ENCODE measurements around the gene DMRTA2. TPM values are rescaled to one million over a fixed set of nuclear protein-coding genes. Genes with fewer than 3 reads are reported as not detected.
"Not testable (repeated sequence)": the region's sequence is repeated elsewhere in the genome, so short reads cannot be mapped to it uniquely, and the experiment has no call there.

The DMRTA2 gene
- polyA plus RNA-seq, 1 experiment, result not detected

DNA sequence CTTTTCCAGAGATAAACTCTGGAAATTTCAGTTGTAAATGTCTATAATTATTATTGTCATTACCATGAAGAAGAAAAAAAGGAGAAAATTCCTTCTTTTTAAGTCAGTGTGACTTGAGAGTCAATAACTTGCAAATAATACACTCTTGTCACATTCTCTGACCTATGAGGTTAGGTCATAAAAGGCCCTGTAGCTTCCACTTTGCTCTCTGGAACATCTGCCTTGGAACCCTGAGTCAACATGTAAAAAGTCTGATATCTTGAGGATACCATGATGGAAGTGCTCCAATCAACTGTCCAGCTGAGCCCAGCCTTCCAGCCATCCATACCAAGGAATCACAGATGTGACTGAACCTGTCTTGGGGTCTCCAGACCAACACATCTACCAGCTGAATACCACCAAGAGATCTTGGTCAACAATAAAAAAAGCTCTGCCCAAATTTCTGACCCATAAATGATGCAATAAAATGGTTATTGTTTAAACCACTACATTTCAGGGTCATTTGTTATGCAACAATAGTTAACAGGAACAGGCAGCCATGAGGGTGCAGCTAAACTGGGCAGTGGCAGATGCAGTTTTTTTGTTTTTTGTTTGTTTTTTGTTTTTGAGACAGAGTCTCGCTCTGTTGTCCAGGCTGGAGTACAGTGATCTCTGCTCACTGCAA, 10.3 kb downstream of the DMRTA2 start:
- H3K27ac ChIP-seq (ENCODE audit: low read depth, low read length), result no peak overlapping the region
- CTCF ChIA-PET, result interaction anchor here (0.5 to 0.8 kb wide), 2 partner anchors 207 to 1885 kb away, joined by 3 to 4 read pairs; no protein-coding TSS in a partner anchor
- no peak overlapping the region for H3K4me3 ChIP-seq (ENCODE audit: low read depth, low read length)
- TF ChIP-seq, protein P1, sequence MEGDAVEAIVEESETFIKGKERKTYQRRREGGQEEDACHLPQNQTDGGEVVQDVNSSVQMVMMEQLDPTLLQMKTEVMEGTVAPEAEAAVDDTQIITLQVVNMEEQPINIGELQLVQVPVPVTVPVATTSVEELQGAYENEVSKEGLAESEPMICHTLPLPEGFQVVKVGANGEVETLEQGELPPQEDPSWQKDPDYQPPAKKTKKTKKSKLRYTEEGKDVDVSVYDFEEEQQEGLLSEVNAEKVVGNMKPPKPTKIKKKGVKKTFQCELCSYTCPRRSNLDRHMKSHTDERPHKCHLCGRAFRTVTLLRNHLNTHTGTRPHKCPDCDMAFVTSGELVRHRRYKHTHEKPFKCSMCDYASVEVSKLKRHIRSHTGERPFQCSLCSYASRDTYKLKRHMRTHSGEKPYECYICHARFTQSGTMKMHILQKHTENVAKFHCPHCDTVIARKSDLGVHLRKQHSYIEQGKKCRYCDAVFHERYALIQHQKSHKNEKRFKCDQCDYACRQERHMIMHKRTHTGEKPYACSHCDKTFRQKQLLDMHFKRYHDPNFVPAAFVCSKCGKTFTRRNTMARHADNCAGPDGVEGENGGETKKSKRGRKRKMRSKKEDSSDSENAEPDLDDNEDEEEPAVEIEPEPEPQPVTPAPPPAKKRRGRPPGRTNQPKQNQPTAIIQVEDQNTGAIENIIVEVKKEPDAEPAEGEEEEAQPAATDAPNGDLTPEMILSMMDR (IDR thresholded peaks at IDR 0.05; ENCODE audit: low read depth, low read length), result no peak
- no peak for DNase-seq (ENCODE audit: low read depth, low spot score)
- H3K27me3 ChIP-seq (ENCODE audit: control insufficient read depth, insufficient read depth, low read length), result peaks cover 42% of the 10 kb centered on the region
- H3K9me3 ChIP-seq (ENCODE audit: control insufficient read depth, insufficient read depth, low read length), result peaks cover 7% of the 10 kb centered on the region; the same call in 1 of the 2 replicates
- POLR2A ChIA-PET, result no interaction called here

DNA sequence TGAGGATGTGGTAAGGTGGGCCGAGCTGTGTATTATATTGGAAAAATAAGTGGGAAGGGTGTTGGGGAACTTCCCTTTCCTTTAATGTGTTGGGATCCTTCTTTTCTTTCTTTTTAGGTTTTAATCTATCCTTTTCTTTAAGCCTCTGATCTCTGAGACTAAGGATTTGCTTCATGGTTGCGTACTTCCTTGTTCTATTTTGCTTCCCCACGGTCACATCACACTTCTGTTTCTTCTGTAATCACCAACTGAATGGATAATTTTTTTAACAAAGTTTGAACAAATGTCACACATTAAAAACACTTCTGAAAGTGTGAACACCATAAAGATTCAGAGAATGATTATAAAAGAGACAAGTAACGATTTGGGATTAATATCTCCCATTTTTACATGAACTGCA, 17.4 kb downstream of the DMRTA2 start:
- TF ChIP-seq, protein P1 (IDR thresholded peaks at IDR 0.05; ENCODE audit: low read depth, low read length), result no peak
- CTCF ChIA-PET, result no interaction called here

DNA sequence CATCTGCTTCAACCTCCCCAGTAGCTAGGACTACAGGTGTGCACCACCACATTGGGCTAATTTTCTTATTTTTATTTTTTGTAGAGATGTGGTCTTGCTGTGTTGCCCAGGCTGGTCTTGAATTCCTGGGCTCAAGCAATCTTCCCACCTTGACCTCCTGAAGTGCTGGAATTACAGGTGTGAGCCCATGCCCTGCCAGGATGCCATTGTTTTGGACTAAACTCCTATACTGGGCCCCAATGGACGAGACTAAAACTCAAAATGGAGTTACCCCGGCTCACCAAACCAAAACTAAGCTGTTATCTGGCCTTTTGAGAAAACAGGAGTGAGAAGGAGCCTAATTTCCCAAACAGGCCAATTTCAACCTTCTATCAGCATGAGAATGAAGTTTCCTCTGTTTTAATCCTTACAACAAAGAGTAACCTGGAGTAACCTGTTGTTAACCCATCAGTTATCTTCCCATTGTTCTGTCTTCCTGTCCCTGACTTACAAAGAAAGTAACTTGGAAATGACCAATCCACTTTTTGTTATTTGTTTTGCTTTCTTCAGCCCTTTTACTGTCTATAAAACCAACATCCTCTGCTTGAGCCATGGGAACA, 29.6 kb downstream of the DMRTA2 start:
- ChIA-PET POLR2A (no interaction called here), CTCF (interaction anchor here (1.2 kb wide), 1 partner anchor 74 kb away, joined by 9 read pairs; no protein-coding TSS in a partner anchor)
- Histone ChIP-seq H3K27ac (ENCODE audit: low read depth, low read length) (no peak overlapping the region), H3K9me3 (ENCODE audit: control insufficient read depth, insufficient read depth, low read length) (no peaks in the 10 kb centered on the region), H3K4me3 (ENCODE audit: low read depth, low read length) (no peak overlapping the region), H3K27me3 (ENCODE audit: control insufficient read depth, insufficient read depth, low read length) (no peaks in the 10 kb centered on the region)
- no peak for DNase-seq (ENCODE audit: low read depth, low spot score)
- TF ChIP-seq, protein P1 (IDR thresholded peaks at IDR 0.05; ENCODE audit: low read depth, low read length), result no peak

More for the DNA sequence above, 17.4 kb downstream of the DMRTA2 start:
- no peak for DNase-seq (ENCODE audit: low read depth, low spot score)
- Histone ChIP-seq H3K4me3 (ENCODE audit: low read depth, low read length) (no peak overlapping the region), H3K27ac (ENCODE audit: low read depth, low read length) (no peak overlapping the region), H3K27me3 (ENCODE audit: control insufficient read depth, insufficient read depth, low read length) (no peaks in the 10 kb centered on the region), H3K9me3 (ENCODE audit: control insufficient read depth, insufficient read depth, low read length) (no peaks in the 10 kb centered on the region)
- POLR2A ChIA-PET, result no interaction called here

DNA sequence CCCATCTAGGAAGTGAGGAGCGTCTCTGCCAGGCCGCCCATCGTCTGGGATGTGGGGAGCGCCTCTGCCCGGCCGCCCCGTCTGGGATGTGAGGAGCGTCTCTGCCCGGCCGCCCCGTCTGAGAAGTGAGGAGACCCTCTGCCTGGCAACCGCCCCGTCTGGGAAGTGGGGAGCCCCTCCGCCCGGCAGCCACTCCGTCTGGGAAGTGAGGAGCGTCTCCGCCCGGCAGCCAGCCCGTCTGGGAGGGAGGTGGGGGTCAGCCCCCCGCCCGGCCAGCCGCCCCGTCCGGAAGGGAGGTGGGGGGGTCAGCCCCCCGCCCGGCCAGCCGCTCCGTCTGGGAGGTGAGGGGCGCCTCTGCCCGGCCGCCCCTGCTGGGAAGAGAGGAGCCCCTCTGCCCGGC, 41.7 kb downstream of the DMRTA2 start:
- POLR2A ChIA-PET; CTCF ChIA-PET; H3K27ac ChIP-seq (ENCODE audit: low read depth, low read length); H3K27me3 ChIP-seq (ENCODE audit: control insufficient read depth, insufficient read depth, low read length); H3K9me3 ChIP-seq (ENCODE audit: control insufficient read depth, insufficient read depth, low read length); DNase-seq (ENCODE audit: low read depth, low spot score); H3K4me3 ChIP-seq (ENCODE audit: low read depth, low read length): not testable (repeated sequence)

DNA sequence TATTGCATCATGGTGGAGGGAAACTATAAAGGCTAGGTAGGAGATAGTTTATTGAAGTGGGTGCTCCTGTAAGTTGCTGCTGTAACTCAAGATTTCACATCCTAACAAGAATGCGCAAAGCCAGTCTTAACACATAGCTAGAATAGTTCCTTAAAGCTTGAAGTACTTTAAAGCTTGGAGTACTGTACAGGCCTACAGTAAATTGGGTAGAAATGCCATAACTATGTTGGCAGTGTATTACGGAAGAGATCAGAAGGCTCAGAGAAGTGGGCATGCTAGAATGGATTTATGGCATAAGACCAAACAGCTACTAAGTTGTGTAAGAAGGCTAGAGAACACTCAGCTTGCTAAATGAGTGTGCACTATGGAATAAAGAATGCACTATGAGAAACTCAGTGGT, 44.5 kb downstream of the DMRTA2 start:
- ChIA-PET CTCF (interaction anchor here (0.5 to 1.9 kb wide), 2 partner anchors 10 to 350 kb away, joined by 3 to 6 read pairs; no protein-coding TSS in a partner anchor), POLR2A (no interaction called here)
- TF ChIP-seq, protein P1 (IDR thresholded peaks at IDR 0.05; ENCODE audit: low read depth, low read length), result no peak
- no peaks in the 10 kb centered on the region for H3K9me3 ChIP-seq (ENCODE audit: control insufficient read depth, insufficient read depth, low read length)
- peaks cover 2% of the 10 kb centered on the region for H3K27me3 ChIP-seq (ENCODE audit: control insufficient read depth, insufficient read depth, low read length)
- no peak overlapping the region for H3K27ac ChIP-seq (ENCODE audit: low read depth, low read length)
- no peak for DNase-seq (ENCODE audit: low read depth, low spot score)
- H3K4me3 ChIP-seq (ENCODE audit: low read depth, low read length), result no peak overlapping the region
